GM13976 (cell line): Measurements from ENCODE around the gene EDN3.

Experiments
- DNase-seq: peaks from one replicate; pipeline ENCODE4 v3.0.0; 2012; ENCODE audit warnings: low spot score
- in situ Hi-C: fragments of 300-500 bp; cut with MboI; formaldehyde crosslinking; loops from one replicate; pipeline ENCODE4 v1.12.0; 2022; ENCODE audit warnings: low sequenced_read_pairs, mixed read lengths, inconsistent platforms; ENCODE audit not compliant: unreplicated experiment
- TF ChIP-seq, protein P1 (sequence below): IDR thresholded peaks from 2 replicates; pipeline ENCODE4 v1.5.1; 2012; ENCODE audit warnings: borderline replicate concordance, mild to moderate bottlenecking; ENCODE audit not compliant: insufficient read depth; ENCODE audit errors: extremely low read depth, missing control alignments, control extremely low read depth

Gene EDN3

DNA sequence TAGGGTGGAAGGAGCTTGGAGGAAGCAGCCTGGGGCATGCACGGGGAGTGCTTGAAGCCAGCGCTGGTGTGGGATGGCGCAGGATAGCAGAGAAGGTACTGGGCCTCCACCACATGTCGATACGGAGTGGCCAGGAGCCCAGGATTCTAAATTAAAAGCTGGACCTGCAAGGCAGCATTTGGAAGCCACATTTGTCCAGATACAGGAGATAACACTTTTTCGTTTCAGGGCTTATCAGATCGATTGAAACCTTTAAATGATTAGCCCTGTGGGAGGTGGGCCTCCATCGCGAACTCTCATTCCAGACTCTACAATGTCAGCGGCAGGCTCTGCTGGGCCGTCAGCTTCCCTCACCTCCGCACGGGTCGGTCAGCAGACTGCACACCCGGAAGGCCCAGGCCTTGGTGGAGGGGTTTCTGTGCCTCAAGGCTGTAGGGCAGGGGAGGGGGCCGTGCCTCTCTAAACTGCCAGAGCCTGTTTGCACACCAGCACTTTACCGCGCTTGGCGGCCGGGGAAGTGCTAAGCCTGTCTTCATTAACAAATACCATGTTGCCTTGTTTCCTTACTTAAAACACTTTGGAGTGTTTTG, 17.9 kb downstream of the EDN3 start:
- TF ChIP-seq, protein P1, sequence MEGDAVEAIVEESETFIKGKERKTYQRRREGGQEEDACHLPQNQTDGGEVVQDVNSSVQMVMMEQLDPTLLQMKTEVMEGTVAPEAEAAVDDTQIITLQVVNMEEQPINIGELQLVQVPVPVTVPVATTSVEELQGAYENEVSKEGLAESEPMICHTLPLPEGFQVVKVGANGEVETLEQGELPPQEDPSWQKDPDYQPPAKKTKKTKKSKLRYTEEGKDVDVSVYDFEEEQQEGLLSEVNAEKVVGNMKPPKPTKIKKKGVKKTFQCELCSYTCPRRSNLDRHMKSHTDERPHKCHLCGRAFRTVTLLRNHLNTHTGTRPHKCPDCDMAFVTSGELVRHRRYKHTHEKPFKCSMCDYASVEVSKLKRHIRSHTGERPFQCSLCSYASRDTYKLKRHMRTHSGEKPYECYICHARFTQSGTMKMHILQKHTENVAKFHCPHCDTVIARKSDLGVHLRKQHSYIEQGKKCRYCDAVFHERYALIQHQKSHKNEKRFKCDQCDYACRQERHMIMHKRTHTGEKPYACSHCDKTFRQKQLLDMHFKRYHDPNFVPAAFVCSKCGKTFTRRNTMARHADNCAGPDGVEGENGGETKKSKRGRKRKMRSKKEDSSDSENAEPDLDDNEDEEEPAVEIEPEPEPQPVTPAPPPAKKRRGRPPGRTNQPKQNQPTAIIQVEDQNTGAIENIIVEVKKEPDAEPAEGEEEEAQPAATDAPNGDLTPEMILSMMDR = no peak
- in situ Hi-C loops = no loop called here
- DNase-seq = no peak

DNA sequence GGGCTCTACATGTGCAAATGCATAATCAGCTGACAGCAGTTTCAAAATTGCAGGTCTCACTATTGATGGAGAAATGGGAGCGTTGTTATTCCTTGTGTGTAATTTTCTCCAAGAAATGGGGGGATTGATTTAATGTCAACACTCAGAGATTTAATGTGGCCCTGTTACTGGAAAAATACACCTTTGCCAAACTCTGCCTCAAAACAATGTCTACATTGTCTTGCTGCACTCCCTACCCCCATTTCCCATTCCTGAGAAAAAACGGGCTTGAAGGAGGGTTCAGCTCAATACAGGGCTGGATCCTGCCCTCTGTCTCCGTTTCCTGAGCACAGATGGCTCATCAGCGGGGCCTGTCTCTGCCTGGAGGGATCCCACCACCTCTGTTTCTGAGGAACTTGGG, 18.4 kb downstream of the EDN3 start:
- no peak for DNase-seq
- TF ChIP-seq, protein P1 = no peak
- in situ Hi-C loops = no loop called here

DNA sequence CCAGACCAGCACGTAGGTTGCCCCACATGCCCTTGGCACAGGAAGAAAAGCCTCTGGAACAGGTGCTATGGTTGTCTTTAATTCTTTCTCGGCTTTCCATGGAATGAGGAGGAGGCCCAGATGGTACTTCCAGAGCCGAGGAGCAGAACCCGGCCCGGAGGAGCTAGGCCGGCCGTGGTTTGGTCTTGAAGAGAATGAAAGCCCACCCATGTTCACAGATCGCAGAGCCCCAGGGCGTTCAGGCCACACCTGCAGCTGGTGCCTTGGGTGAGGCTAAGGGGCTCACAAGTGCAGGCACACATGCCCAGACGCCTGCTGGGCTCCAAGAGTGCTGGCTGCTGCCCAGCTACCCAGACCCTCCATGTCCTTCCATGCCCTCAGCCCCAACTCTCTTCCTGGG, 20.0 kb downstream of the EDN3 start:
- no peak for DNase-seq
- TF ChIP-seq, protein P1 = no peak
- in situ Hi-C loops = no loop called here

DNA sequence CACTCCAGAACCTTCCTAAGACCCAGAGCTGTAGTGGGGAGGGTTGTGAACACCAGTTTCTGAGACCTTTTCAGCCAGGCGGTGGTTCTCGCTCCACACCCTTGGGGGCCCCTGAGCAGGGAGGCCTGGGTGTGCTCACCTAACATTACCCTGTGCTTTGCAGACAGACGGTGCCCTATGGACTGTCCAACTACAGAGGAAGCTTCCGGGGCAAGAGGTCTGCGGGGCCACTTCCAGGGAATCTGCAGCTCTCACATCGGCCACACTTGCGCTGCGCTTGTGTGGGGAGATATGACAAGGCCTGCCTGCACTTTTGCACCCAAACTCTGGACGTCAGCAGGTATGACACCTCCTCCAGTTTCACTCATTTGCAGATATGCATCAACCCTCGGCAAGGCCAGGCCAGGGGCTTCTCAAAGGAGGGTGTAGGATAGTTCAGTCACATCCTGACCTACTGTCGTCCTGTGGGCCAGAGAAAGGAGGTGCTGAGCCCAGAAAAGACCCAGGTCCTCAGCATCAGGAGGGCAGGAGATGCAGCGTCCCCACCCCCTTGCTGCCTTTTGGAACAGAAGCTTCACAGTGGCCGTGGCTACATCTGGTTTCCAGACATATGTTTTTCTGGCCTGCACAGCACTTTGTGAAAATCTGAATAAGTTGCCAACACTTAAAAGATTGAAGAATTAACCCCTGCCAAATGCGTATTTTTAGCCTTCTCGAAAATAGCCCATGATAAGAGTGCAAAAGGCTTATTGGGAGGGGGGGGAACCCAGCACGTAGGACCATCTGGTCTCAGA, 20.6 kb downstream of the EDN3 start:
- in situ Hi-C loops = no loop called here
- TF ChIP-seq, protein P1 = no peak
- DNase-seq = no peak

DNA sequence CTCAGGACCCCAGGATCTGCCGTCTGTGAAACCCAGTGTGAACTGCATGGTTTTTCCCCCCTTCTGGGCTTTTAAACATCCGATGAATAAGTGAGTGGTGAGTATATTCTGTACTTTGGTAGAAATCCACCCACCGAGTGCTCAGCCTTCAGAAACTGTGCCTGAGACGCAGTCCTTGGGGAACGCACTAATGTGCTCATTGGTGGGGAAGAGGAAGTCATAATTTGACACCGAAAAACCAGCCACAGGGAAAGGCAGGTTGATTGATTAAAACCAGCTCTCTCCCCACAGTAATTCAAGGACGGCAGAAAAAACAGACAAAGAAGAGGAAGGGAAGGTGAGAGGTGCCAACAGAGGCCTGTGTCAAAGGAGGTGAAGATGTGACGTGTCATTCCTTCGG, 21.7 kb downstream of the EDN3 start:
- TF ChIP-seq, protein P1 = no peak
- in situ Hi-C loops = no loop called here
- no peak for DNase-seq

DNA sequence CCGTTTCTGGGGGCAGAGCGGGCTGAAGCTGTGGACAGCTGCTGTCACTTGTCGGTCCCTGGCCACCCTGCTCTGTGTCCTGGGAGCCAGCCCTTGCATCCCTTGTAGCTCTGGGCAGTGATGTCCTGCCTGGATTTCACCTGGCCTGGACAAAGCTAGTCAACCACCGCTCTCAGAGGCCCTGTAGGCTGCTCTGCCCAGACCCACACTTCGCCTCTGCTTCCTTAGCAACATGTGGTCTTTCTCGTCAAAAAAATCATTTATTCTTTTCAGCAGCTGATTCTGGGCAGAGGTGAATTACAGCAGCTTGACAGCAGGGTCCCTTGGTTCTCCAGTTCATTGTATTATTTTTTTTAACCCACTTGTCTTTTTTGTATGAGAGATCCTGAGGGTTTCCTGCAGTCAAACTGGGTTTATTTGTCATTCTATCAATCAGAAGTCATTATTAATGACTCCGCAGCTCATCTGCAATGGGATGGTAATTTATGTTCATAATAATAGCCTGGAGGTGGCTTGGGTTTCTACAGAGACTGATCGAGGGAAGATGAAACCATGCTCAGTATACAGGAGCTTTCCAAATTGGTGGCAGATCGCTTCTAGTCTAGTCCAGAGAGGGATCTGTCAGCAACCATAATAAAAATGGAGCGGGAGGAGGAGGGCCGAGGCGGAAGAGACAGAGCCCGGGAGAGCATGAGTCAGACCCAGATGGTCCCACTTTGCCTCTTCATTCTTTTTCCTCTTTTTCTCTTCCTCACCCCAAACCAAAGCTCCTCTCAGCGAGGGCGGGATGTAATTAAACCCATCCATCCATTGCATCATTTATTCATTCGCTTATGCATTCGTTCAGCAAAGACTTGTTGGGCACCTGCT, 22.4 kb downstream of the EDN3 start:
- no peak for DNase-seq
- TF ChIP-seq, protein P1 = no peak
- in situ Hi-C loops = no loop called here
